HG03280 (cell line): ENCODE results near the gene SCAPER.
"Not testable (repeated sequence)": the region's sequence is repeated elsewhere in the genome, so short reads cannot be mapped to it uniquely, and the experiment has no call there.

Source experiments
- ATAC-seq: cut with Tn5 transposase; IDR thresholded peaks from one replicate; pipeline ENCODE4 v1.9.1; 2021; ENCODE audit warnings: mild to moderate bottlenecking, moderate library complexity; ENCODE audit not compliant: unreplicated experiment

Gene SCAPER

DNA sequence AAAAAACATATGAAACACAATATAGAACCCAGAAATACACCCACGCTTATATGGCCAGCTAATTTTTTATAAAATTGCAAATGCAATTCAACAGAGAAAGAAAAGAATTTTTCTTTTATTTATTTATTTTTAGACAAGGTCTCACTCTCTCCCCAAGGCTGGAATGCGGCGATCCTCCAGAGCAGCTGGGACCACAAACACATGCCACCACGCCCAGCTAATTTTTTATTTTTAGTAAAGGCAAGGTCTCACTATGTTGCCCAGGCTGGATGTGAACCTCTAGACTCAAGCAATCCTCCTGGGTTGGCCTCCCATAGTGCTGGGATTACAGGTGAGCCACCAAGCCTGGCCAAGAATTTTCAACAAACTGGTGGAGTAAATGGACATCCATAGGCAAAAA, 117.9 kb downstream of the SCAPER start:
- ATAC-seq = no peak

DNA sequence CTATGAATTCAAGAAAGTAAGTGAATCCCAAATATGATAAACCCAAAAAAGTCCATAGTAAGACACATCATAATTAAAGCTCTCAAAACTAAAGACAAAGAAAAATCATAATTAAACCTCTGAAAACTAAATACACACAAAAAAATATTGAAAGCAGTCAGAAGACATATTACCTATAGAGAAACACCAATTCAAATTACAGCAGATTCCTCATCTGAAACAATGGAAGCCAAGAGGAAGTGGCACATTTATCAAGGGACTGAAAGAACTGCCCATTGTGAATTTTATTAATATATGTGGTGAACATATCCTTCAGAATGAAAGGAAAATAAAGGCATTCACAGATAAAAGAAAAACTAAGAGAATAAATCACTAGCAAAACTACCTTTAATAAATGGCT, 128.2 kb downstream of the SCAPER start:
- no peak for ATAC-seq

DNA sequence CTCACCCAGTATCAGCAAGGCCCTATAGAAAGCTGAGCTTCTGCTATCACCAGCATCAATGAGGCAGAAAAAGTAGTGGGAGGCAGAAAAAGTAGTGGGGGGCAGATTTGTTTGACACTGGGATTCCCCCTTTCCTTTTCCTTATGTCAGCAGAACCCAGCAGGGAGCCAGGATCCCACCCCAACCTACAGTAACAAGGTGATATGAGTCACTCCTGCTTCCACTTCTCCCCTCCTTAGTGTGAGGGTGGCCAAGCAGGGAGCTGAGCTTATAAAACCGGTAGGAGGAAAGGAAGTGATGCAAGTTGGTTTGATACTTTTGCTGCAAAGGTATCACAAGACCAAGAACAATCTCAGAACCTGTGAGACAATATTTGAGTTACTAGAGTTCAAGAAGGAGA, 128.7 kb downstream of the SCAPER start:
- no peak for ATAC-seq

DNA sequence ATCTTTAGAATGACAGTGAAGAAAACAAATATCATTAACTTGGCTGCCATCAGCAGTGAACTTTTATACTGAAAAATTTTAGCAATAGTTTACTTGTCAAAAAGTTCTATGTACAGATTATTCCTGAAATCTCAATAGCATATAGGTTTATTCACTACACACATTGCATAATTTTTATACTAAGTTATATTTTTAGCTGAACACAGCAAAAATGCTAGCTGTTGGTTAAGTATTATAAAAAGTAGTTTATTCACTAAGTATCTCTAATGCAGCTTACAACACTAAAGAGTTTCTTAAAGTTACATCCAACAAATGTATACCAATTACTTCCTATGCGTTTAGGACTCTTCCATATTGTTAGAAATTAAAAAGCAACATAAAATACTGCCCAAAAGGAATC, 131.9 kb downstream of the SCAPER start:
- no peak for ATAC-seq

DNA sequence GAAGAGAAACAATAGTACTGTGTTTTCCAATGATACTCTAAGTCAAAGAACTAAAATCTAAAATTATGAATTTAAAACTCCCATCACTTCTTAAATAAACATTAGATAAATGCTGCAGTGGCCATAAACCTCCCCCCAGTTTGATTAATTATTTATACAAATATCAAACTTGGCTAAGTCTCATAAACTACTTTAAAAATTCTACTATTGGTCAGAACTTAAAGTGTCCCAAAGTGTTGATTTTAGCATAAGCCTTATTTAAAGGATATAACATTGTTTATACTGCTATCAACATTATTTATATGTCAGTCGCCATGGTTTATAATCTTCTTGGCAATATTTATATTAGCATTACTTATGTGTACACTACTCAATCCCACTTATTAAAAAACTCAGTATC, 132.4 kb downstream of the SCAPER start:
- no peak for ATAC-seq

DNA sequence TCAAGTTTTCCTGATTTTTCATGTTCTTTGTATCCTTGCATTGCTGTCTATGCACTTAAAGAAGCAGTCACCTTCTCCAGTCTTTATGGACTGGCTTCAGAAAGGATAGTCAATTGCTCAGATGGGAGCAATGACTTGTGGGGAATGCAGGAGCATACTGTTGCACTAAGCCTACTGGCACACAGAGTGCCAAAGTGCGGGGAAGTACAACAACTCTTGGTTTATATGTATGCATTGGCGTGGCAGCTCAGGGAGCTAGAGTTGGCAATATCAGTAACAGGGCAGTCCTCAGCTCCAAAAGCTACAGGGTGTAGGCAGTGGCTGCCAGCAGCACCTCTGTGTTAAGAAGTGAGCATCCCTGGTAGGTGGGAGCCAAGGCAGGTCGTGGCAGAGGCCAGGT, 141.1 kb downstream of the SCAPER start:
- ATAC-seq = no peak

DNA sequence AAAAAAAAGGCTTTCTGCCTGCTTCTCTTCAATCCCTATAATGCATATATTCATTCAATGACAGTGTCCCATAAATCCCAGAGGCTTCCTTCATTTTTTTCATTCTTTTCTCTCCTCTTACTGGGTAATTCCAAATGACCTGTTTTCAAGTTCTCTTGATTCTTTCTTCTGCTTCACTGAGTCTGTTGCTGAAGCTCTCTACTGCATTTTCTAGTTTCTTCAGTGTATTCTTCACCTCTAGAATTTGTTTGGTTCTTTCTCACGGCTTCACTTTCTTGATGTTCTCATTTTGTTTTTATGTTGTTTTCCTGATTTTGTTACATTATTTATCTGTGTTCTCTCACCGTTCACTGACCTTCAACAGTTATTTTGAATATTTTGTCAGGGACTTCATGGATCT, 141.6 kb downstream of the SCAPER start:
- ATAC-seq = no peak

DNA sequence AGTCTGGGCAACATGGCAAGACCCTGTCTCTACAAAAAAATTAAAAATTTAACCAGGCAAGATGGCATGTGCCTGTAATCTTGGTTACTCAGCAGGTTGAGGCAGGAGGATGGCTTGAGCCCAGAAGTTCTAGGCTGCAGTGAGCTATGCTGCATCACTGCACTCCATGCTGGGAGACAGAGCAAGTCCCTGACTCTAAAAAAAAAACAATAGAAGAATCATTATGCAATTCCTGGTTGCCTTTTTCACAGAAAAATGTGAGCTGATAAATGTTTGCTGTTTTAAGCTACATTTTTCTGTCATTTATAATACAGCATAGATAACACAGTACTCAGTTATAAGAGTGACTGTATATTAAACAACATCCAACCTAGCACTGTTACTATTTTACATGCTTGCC, 148.8 kb downstream of the SCAPER start:
- no peak for ATAC-seq

DNA sequence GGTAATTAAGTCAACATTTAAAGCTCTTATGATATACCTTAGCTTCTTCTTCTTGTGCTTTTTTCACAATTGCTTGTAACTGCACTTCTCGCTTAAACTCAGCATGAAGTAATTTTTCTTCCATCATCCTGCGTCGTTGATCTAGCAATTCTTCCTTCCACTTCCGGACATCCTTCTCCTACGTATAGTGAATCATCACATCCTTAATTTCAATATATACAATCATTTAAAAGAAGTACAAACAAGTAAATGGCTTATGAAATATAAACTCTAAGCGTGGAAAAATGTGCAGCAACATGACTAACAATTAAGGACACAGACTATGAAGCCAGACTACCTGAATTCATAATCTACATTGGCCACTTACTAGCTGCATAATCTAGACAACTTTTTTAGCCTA, 151.4 kb downstream of the SCAPER start:
- ATAC-seq = no peak

DNA sequence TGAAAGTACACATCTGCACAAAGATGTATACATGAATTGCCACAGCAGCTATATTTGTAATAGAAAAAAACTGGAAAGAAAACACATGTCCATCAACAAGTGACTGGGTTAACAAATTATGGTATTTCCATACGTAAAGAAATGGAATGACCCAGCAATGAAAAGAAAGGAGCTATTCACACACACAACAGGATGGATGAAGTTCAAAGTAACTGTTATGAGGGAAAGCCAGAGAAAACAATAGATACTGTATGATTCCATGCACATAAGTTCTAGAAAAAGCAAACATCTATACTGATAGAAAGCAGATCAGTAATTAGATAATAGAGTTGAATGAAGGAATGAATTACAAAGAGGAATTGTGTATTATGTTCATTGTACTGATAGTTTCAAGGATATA, 152.0 kb downstream of the SCAPER start:
- ATAC-seq = no peak

DNA sequence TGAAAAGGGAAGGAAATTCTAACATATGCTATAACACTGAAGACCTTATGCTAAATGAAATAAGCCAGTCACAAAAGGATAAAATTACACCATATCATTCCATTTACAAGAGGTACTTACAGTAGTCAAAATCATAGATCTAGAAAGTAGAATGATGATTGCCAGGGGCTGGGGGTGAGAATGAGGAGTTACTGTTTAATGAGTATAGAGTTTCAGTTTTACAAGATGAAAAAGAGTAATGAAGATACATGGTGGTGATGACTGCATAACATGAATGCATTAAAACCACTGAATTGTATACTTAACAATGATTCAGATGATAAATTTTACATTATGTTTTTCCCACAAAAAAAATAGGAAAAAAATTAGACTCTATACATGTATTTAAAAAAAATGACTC, 152.6 kb downstream of the SCAPER start:
- no peak for ATAC-seq

DNA sequence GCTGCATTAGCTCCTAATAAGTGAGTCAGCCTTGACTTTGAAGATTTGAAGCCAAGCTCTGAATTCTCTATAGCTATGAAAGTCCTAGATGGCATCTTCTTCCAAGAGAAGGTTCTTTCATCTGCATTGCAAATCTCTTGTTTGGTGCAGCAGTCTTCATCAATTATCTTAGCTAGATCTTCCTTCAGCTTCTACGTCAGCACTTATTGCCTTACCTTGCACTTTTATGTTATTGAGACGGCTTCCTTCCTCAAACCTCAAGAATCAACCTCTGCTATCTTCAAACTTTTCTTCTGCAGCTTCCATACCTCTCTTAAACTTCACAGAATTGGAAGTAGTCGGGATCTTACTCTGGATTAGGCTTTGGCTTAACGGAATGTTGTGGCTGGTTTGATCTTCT, 167.6 kb downstream of the SCAPER start:
- no peak for ATAC-seq

DNA sequence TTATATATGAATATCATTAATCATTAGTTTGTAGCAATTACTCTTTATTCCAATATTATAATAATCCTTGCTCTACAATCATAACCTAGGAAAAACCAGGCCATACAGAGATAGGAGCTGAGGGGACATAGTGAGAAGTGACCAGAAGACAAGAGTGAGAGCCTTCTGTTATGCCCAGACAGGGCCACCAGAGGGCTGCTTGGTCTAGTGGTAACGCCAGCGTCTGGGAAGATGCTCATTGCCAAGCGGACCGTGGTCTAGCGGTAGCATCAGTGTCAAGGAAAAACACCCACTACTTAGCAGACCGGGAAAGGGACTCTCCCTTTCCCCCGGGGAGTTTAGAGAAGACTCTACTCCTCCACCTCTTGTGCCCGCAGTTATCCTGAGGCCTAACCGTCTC, 172.8 kb downstream of the SCAPER start:
- ATAC-seq = not testable (repeated sequence)

DNA sequence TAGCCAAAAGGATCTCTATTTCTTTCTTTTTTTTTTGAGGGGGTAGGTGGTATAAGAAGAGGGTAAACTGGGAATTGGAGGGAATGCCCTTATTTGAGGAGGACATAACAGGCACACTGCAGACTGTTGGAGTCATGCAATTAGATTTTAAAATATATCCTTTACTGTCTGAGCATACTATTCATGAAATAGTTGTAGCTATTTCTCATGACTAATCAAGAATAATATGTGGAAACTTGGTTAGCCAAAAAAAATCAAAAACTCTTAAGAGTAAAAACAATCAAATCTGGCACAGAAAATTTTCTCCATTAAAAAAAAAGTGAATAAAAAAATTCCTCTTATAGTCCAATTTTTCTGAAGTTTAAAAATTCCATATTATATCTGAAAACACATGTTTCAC, 174.9 kb downstream of the SCAPER start:
- no peak for ATAC-seq

DNA sequence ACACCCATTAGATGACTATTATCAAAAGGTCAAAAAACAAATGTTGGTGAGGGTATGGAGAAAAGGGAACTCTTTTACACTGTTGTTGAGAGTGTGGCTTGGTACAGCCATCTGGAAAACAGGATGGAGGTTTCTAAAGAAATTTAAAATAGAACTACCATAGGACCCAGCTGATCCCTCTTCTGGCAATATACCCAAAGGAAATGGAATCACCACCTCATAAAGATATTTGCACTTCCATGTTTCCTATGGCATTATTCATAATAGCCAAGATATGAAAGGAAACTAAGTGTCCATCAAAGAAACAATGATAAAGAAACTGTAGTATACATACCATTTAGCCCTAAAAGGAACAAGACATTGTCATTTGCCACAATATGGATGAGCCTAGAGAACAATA, 186.3 kb downstream of the SCAPER start:
- ATAC-seq = no peak

DNA sequence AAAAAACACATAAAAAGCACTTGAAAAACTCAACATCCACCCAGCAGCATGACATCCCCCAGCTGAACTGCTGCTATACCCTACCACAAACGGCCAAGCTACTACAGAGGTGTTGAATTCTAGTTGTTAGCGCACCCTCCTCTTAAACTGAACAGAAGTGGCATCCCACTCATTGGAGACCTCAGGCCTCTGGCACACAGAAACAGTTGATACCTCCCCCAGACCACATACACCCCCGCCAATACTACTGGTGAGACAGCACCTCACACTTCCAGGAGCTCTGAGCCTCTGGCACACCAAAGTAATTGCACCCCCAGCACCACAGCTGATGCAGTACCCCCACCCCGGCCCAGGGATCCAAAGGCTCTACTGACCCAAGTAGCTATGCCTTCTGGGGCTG, 190.2 kb downstream of the SCAPER start:
- no peak for ATAC-seq

DNA sequence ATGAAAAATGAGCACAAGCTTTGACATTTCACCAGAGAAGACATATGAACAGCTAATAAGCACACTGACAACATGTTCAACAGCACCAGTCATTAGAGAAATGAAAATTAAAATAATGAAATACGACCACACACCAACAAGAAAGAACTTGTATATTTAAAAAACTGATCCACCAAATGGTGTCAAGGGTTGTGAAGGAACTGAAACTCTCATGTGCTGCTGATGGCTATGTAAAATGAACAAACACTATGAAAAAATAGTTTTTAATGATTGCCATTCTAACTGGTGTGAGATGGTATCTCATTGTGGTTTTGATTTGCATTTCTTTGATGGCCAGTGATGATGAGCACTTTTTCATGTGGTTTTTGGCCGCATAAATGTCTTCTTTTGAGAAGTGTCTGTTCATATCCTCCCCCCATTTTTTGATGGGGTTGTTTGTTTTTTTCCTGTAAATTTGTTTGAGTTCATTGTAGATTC, 193.8 kb downstream of the SCAPER start:
- no peak for ATAC-seq

DNA sequence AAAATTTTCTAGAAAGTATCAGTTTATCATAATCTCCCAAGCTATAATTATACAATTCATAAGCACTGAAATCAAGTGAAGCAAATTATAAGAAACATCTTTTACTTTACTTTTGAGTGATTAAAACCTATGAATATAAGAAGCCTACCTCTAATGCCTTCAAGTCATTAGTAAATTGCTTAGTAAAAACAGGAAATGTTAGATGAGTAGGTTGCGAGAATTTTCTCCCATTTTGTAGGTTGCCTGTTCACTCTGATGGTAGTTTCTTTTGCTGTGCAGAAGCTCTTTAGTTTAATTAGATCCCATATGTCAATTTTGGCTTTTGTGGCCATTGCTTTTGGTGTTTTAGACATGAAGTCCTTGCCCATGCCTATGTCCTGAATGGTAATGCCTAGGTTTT, 201.1 kb downstream of the SCAPER start:
- not testable (repeated sequence) for ATAC-seq

DNA sequence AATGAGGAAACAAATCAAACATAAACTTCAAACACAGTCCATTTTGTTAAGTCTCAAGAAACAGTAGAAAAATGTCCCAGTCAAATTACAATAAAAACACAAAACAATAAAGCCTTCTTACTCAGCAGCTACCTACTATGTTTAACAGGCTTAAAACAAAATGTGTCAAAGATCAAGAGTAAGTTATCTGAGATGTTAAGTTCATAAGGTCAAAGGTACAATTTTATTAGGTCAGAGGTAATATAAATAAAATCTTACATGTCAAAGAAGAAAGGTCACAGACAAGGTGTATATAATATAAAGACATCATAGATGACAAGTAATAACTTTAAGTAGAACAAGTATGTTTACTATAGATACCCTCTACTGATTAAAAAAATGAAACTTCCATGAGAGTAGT, 208.3 kb downstream of the SCAPER start:
- no peak for ATAC-seq

DNA sequence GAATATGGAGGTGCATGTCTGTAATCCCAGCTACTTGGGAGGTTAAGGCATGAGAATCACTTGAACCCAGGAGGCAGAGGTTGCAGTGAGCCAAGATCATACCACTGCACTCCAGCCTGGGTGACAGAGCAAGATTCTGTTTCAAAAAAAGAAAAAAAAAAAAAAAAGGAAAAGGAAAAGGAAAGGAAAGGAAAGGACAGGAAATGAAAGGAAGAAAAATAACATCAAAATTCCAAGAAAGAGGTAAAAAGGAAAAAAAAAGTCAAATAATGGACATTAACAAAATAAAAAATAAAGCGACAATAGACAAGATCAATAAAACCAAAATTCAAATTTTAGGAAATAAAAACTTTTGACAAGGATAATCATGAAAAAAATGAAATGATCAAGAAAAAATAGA, 212.6 kb downstream of the SCAPER start:
- ATAC-seq = not testable (repeated sequence)

DNA sequence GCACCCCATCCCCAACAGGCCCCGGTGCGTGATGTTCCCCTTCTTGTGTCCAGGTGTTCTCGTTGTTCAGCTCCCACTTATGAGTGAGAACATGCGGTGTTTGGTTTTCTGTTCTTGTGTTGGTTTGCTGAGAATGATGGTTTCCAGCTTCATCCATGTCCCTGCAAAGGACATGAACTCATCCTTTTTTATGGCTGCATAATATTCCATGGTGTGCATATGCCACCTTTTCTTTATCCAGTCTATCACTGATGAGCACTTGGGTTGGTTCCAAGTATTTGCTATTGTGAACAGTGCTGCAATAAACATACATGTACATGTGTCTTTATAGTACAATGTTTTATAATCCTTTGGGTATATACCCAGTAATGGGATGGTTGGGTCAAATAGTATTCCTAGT, 217.5 kb downstream of the SCAPER start:
- not testable (repeated sequence) for ATAC-seq

DNA sequence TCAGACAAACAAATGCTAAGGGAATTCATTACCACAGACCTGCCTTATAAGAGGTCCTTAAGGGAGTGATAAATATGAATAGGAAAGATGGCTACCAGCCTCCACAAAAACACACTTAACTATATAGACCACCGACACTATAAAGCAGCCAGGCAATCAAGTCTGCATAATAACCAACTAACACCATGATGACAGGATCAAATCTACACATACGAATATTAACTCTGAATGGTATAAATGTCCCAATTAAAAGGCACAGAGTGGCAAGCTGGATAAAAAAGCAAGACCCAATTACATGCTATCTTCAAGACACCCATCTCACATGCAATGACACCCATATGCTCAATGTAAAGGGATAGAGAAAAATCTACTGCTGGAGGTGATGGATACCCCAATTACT, 221.1 kb downstream of the SCAPER start:
- no peak for ATAC-seq

DNA sequence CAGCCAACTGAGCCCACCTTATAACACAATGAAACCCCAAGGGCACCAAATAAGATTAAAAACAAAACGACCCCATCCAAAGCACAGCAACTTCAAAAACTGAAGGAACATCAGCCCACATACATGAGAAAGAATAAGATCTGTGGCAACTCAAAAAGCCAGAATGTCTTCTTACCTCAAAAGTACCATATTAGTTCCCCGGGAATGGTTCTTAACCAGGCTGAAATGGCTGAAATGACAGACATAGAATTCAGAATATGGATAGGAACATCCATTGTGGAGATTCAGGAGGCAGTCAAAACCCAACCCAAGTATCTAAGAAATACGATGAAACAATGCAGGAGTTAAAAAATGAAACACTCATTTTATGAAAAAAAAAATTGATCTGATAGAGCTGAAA, 222.3 kb downstream of the SCAPER start:
- ATAC-seq = no peak

DNA sequence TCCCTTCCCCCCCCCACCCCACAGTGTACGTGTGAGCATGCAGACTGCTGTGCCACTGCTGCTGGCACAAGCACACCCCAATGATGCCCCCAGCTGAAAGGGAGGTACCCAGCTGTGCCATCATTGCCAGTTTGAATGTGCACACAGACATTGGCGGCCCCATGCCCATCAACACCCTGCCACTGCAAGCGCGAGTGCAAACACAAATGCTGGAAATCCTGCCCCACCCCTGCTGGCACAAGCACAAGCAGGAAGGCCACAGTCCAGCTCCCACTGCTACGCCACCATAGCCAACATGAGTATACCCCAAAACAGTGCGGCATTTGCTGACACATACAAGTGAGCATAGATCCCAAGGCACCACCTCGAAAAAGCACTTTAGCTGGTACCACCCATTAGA, 222.9 kb downstream of the SCAPER start:
- no peak for ATAC-seq
